ENCODE data around the gene ZNF836. TPM values are rescaled to one million over a fixed set of nuclear protein-coding genes. Genes with fewer than 3 reads are reported as not detected.

Gene ZNF836
- total RNA-seq, 1 donor from 2014 or later = 8.1 TPM

GRCh38 chr19:52191389-52191788, 20.0 kb upstream of the ZNF836 start:
- Histone ChIP-seq H3K27me3 (ENCODE audit: low read depth) (no peaks in the 10 kb centered on the region), H3K4me1 (peaks cover 74% of the 10 kb centered on the region), H3K36me3 (peaks cover 29% of the 10 kb centered on the region), H3K9me3 (replicated peaks) (no peaks in the 10 kb centered on the region), H3K27ac (replicated peaks) (peak overlapping the region; percentile 96), H3K4me3 (peak overlapping the region; percentile 91)
- TF ChIP-seq CTCF (IDR thresholded peaks at IDR 0.05; ENCODE audit: borderline replicate concordance) = no peak
- no peak for DNase-seq
- intact Hi-C loops (cut with micrococcal nuclease) = no loop called here

DNA sequence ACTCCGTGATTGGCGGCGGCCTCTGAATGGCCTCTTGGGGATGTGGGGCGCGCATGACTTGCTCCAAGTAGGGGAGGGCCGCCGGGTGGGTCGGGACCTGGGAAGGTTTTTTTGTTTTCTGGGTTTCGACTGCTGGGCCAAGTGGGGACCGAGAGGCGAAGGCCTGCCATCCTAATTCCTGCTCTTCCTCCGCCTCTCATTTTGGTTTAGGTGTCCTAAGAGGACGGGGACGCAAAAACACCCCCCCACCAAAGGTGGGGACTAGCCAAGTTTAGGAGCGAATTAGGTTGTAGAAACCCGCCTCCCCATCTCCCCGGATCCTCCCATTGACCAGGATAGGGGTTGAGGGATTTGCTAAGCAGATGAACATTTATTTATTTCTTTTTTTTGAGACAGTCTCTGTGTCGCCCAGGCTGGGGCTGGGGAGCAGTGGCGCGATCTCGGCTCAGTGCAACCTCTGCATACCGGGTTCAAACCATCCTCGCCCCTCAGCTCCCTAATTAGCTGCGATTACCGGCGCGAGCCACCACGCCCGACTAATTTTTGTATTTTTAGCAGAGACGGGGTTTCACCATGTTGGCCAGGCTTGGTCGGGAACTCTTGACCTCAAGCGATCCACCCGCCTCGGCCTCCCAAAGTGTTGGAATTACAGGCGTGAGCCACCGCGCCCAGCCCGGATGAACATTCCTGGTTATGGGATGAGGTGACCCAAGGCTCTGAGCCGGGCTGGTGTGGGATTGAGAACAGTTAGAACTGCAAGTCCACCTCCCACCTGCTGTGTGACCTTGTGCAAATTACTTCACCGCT, 19.3 kb upstream of the ZNF836 start:
- H3K4me1 ChIP-seq = peaks cover 67% of the 10 kb centered on the region
- TF ChIP-seq CTCF (IDR thresholded peaks at IDR 0.05; ENCODE audit: borderline replicate concordance) = no peak

GRCh38 chr19:52189735-52190486, 18.5 kb upstream of the ZNF836 start, which contains the start of gene PPP2R1A:
PPP2R1A (plus strand) TSS chr19:52190052; CDS start chr19:52190097, 45 bp downstream.
- peak; percentile 99 for DNase-seq
- Histone ChIP-seq H3K4me3 (peak within 1 kb of the TSS; percentile 91), H3K4me1 (peaks cover 60% of the 10 kb centered on the region), H3K36me3 (peaks cover 15% of the 10 kb centered on the region), H3K27ac (replicated peaks) (peak within 1 kb of the TSS; percentile 96), H3K27me3 (ENCODE audit: low read depth) (no peaks in the 10 kb centered on the region), H3K9me3 (replicated peaks) (no peaks in the 10 kb centered on the region)
- TF ChIP-seq CTCF (IDR thresholded peaks at IDR 0.05; ENCODE audit: borderline replicate concordance) = no peak
- intact Hi-C loops (cut with micrococcal nuclease) = no loop called here

More for the DNA sequence above, 19.3 kb upstream of the ZNF836 start:
- Histone ChIP-seq H3K9me3 (replicated peaks) (no peaks in the 10 kb centered on the region), H3K27me3 (ENCODE audit: low read depth) (no peaks in the 10 kb centered on the region), H3K36me3 (peaks cover 22% of the 10 kb centered on the region), H3K27ac (replicated peaks) (peak overlapping the region; percentile 96), H3K4me3 (peak overlapping the region; percentile 91)
- DNase-seq = no peak
- intact Hi-C loops (cut with micrococcal nuclease) = no loop called here

DNA sequence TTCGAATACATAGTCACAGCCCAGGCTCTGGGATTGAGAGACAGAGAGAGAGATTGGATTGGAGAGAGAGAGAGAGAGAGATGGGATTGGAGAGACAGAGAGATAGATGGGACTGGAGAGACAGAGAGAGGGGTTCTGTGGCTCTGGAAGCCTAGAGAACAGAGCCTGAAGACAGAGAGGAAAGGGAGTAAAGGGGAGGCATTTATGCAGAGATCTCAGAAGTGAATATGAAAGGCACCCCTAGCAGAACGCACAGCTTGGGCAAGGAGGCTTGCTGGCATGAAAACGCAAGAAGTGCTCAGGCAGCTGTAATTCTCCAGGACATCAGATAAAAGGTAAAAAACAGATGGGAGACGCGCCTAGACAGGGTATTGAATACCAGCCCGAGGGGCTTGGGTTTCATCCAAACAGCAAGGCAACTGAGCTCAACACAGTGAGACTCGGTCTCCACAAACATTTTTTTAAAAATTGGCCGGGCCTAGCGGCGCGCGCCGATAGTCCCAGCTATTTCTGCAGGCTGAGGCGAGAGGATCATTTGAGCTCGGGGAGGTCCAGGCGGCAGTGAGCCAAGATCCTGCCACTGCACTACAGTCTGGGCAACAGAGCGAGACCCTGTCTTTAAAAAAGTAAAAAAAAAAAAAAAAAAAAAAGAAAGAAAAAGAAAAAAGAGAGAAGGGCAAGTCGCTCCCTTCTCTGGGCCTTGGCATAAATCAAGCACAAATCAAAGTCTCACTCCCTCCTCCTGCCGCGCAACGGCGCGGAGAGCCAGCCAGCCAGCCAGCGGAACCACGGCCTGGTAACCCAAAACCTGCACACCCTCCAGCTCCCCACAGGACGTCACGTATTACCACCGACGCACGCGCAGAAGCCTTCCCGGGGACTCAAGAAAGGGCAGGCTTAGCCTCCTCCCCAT, 17.7 kb upstream of the ZNF836 start:
- Histone ChIP-seq H3K4me3 (peak overlapping the region; percentile 91), H3K4me1 (peaks cover 51% of the 10 kb centered on the region), H3K27ac (replicated peaks) (peak overlapping the region; percentile 96), H3K27me3 (ENCODE audit: low read depth) (no peaks in the 10 kb centered on the region), H3K9me3 (replicated peaks) (no peaks in the 10 kb centered on the region), H3K36me3 (peaks cover 13% of the 10 kb centered on the region)
- no peak for TF ChIP-seq CTCF (IDR thresholded peaks at IDR 0.05; ENCODE audit: borderline replicate concordance)
- intact Hi-C loops (cut with micrococcal nuclease) = no loop called here
- peak; percentile 83 for DNase-seq

DNA sequence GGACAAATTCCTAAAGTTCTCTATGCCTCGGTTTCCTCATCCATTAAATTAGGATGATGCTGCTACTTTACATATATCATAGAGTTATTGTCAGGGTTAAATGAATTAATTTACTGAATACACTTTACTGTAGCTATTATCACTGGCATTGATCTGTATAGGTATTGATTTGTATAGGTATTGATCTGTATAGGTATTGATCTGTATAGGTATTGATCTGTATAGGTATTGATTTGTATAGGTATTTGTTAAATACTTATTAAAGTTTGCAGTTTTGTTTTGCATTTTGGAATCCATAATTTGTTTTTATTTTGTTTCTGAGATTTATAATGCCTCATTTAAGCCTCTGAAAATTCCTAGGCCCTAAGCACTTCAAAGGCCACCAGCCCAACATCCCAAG, 16.0 kb upstream of the ZNF836 start:
- peaks cover 35% of the 10 kb centered on the region for H3K4me1 ChIP-seq
- H3K27me3 ChIP-seq (ENCODE audit: low read depth) = no peaks in the 10 kb centered on the region
- no peaks in the 10 kb centered on the region for H3K9me3 ChIP-seq (replicated peaks)
- DNase-seq = no peak
- H3K4me3 ChIP-seq = no peak overlapping the region
- intact Hi-C loops (cut with micrococcal nuclease) = no loop called here
- no peaks in the 10 kb centered on the region for H3K36me3 ChIP-seq
- H3K27ac ChIP-seq (replicated peaks) = no peak overlapping the region
- TF ChIP-seq CTCF (IDR thresholded peaks at IDR 0.05; ENCODE audit: borderline replicate concordance) = no peak

All from left ventricle myocardium inferior (tissue), 1 donor.